K562 (cell line): ENCODE data around the gene NR1D2. TPM values are rescaled to one million over a fixed set of nuclear protein-coding genes. Genes with fewer than 3 reads are reported as not detected.

Source experiments
- FOXJ3 ChIP-seq: sonication (generic); formaldehyde crosslinking; IDR thresholded peaks from 2 replicates; pipeline ENCODE4 v1.4.0; 2020; ENCODE audit warnings: mild to moderate bottlenecking, missing genetic modification reagents
- GTF2E2 ChIP-seq: fragments of 200-800 bp; sonication (Bioruptor generic); IDR thresholded peaks from 2 replicates; pipeline ENCODE4 v1.6.1; 2016; ENCODE audit warnings: missing genetic modification characterization, missing compliant biosample characterization
- HMG20B ChIP-seq: fragments of 250-450 bp; sonication (Bioruptor Pico); IDR thresholded peaks from 2 replicates; pipeline ENCODE4 v1.5.0; 2021; ENCODE audit warnings: mild to moderate bottlenecking
- JUN ChIP-seq, 2 experiments: sonication (generic) in 1 of 2; formaldehyde crosslinking in 1 of 2; IDR thresholded peaks; 2 replicates each; pipeline versions ENCODE4 v1.6.1 to v1.8.0; 2012 to 2022; ENCODE audit warnings: borderline replicate concordance in 2 of 2, mild to moderate bottlenecking in 2 of 2, improper control_type of control experiment in 1 of 2, low read depth in 1 of 2, low read length in 1 of 2, missing genetic modification reagents in 1 of 2
- KDM4B ChIP-seq, 2 experiments: fragments of 450-650 bp in 1 of 2; sonication (generic) in 1 of 2; IDR thresholded peaks; 2 replicates each; pipeline ENCODE4 v1.6.1; 2016 to 2017; ENCODE audit warnings: borderline replicate concordance in 2 of 2, antibody characterized with exemption in 1 of 2, low read depth in 1 of 2, mild to moderate bottlenecking in 1 of 2
- MYBL2 ChIP-seq, 2 experiments: fragments of 450-650 bp in 1 of 2; sonication (generic) in 1 of 2; formaldehyde crosslinking in 1 of 2; IDR thresholded peaks; 2 replicates each; pipeline versions ENCODE4 v1.6.1 to v1.8.1; 2017 to 2022; ENCODE audit warnings: borderline replicate concordance in 1 of 2, inconsistent platforms in 1 of 2, low read depth in 1 of 2, mild to moderate bottlenecking in 1 of 2, missing genetic modification reagents in 1 of 2, moderate library complexity in 1 of 2
- NCOA4 ChIP-seq: fragments of 450-650 bp; IDR thresholded peaks from 2 replicates; pipeline ENCODE4 v1.6.1; 2018; ENCODE audit warnings: mild to moderate bottlenecking; ENCODE audit not compliant: partially characterized antibody
- NR3C1 ChIP-seq: sonication (generic); formaldehyde crosslinking; IDR thresholded peaks from 2 replicates; pipeline ENCODE4 v1.8.1; 2022; ENCODE audit warnings: missing genetic modification reagents
- PHB2 ChIP-seq: fragments of 450-650 bp; IDR thresholded peaks from 2 replicates; pipeline ENCODE4 v1.6.1; 2017; ENCODE audit warnings: low read depth
- PRMT5 ChIP-seq: sonication (generic); formaldehyde crosslinking; IDR thresholded peaks from 2 replicates; pipeline ENCODE4 v1.5.0; 2020; ENCODE audit warnings: missing genetic modification reagents
- RBM17 ChIP-seq: fragments of 200-400 bp; formaldehyde crosslinking; IDR thresholded peaks from 2 replicates; pipeline ENCODE4 v1.6.1; 2017; ENCODE audit warnings: low read depth, mild to moderate bottlenecking, low read length, borderline replicate concordance
- RFX1 ChIP-seq: fragments of 450-650 bp; IDR thresholded peaks from 2 replicates; pipeline ENCODE4 v1.6.1; 2016; ENCODE audit warnings: mild to moderate bottlenecking, moderate library complexity
- SFPQ ChIP-seq: fragments of 200-400 bp; formaldehyde crosslinking; IDR thresholded peaks from 2 replicates; pipeline ENCODE4 v1.6.1; 2017; ENCODE audit warnings: mild to moderate bottlenecking, low read depth, low read length, moderate library complexity
- TCF3 ChIP-seq: sonication (generic); formaldehyde crosslinking; IDR thresholded peaks from 2 replicates; pipeline ENCODE4 v1.4.0; 2020; ENCODE audit warnings: mild to moderate bottlenecking, missing genetic modification reagents
- TEAD4 ChIP-seq, 2 experiments: sonication (generic) in 1 of 2; formaldehyde crosslinking in 1 of 2; IDR thresholded peaks; 2 replicates each; pipeline versions ENCODE4 v1.6.1 to v1.8.0; 2012 to 2022; ENCODE audit warnings: borderline replicate concordance in 1 of 2, inconsistent platforms in 1 of 2, low read length in 1 of 2, mild to moderate bottlenecking in 1 of 2, missing genetic modification reagents in 1 of 2
- THAP12 ChIP-seq: fragments of 250-450 bp; sonication (Bioruptor Pico); IDR thresholded peaks from 2 replicates; pipeline ENCODE4 v1.9.0; 2021; ENCODE audit warnings: mild to moderate bottlenecking, inconsistent platforms
- ZNF253 ChIP-seq: fragments of 250-450 bp; sonication (Bioruptor Pico); conservative IDR thresholded peaks from 2 replicates; pipeline ENCODE4 v1.6.1; 2021; ENCODE audit warnings: mild to moderate bottlenecking
- ZNF511 ChIP-seq: sonication (generic); formaldehyde crosslinking; IDR thresholded peaks from 2 replicates; pipeline ENCODE4 v1.8.0; 2022; ENCODE audit warnings: mild to moderate bottlenecking, missing genetic modification reagents
- ZNF639 ChIP-seq, 2 experiments: fragments of 200-800 bp in 1 of 2; sonication (Bioruptor generic) in 1 of 2; sonication (generic) in 1 of 2; formaldehyde crosslinking in 1 of 2; IDR thresholded peaks in 1 of 2; conservative IDR thresholded peaks in 1 of 2; 2 replicates each; pipeline versions ENCODE4 v1.5.0 to v1.6.1; 2016 to 2020; ENCODE audit warnings: missing compliant biosample characterization in 1 of 2, missing genetic modification characterization in 1 of 2, missing genetic modification reagents in 1 of 2
- polyA plus RNA-seq, 8 experiments: library from polyadenylated mRNA; depleted of rRNA in 4 of 8; stranded (reverse) in 5 of 8; unstranded in 3 of 8; fragments of >200 nt; fragmentation: Nextera tagmentation in 2 of 8; fragmentation: Illumina TruSeq in 1 of 8; extraction: Ambion mirVana in 2 of 8; extraction: Trizol in 1 of 8; gene quantifications; 2 replicates each; pipeline versions ENCODE4 v1.2.1 to v1.2.3, GENCODE V29; 2011 to 2014; ENCODE audit warnings: inconsistent platforms in 1 of 8, missing spikeins in 1 of 8
- total RNA-seq, 7 experiments: library from RNA; depleted of rRNA in 6 of 7; stranded (reverse); fragments of >200 nt in 6 of 7; fragmentation: Illumina TruSeq in 2 of 7; extraction: Trizol in 2 of 7; gene quantifications; 2 replicates each; pipeline versions ENCODE4 v1.2.1 to v1.2.3, GENCODE V29; 2011 to 2021; ENCODE audit warnings: low replicate concordance in 1 of 7

NR1D2 gene
- total and polyA plus RNA-seq, 9 of the 15 experiments (the other 6 are each of a cell fraction or from before 2014, with no cell fraction given): 1.2 to 5.5 (median 2.9) TPM

GRCh38 chr3:23944861-23945662 lies at the start of gene NR1D2 (continued):
- no peak for TF ChIP-seq ZNF639 (CRISPR knock-in tag; conservative IDR thresholded peaks at IDR 0.05 in 1 of 2, IDR thresholded peaks at IDR 0.05 in 1 of 2)
- peak; percentile 86; the same call in 1 of the 2 replicates for TF ChIP-seq THAP12
- TF ChIP-seq SFPQ: no peak
- no peak for TF ChIP-seq GTF2E2
- TF ChIP-seq PRMT5 (CRISPR knock-in tag): no peak
- TF ChIP-seq NR3C1 (CRISPR knock-in tag): no peak
- TF ChIP-seq HMG20B (CRISPR knock-in tag): no peak
- TF ChIP-seq RFX1: no peak
- TF ChIP-seq ZNF511 (CRISPR knock-in tag): no peak
- no peak for TF ChIP-seq RBM17
- TF ChIP-seq FOXJ3 (CRISPR knock-in tag): no peak
- TF ChIP-seq TCF3 (CRISPR knock-in tag): no peak
- no peak for TF ChIP-seq TEAD4 (IDR thresholded peaks at IDR 0.05; ENCODE audit: low read length)
- TF ChIP-seq TEAD4 (CRISPR knock-in tag; IDR thresholded peaks at IDR 0.05; ENCODE audit: borderline replicate concordance): no peak
- TF ChIP-seq MYBL2 (IDR thresholded peaks at IDR 0.05; ENCODE audit: low read depth): no peak
- no peak for TF ChIP-seq MYBL2 (CRISPR knock-in tag; IDR thresholded peaks at IDR 0.05; ENCODE audit: borderline replicate concordance)
- TF ChIP-seq JUN (IDR thresholded peaks at IDR 0.05; ENCODE audit: borderline replicate concordance, low read depth, low read length): no peak
- TF ChIP-seq JUN (CRISPR knock-in tag; IDR thresholded peaks at IDR 0.05; ENCODE audit: borderline replicate concordance): no peak
- TF ChIP-seq NCOA4: peak; percentile 45
- TF ChIP-seq KDM4B (IDR thresholded peaks at IDR 0.05; ENCODE audit: borderline replicate concordance in 2 of 2, low read depth in 1 of 2): no peak
- TF ChIP-seq ZNF253 (CRISPR knock-in tag): no peak
- TF ChIP-seq PHB2: no peak
